AG04450 (cell line): ENCODE results near the gene SDC3. TPM values are rescaled to one million over a fixed set of nuclear protein-coding genes. Genes with fewer than 3 reads are reported as not detected.

Source experiments
- CTCF ChIA-PET: fragments of 300-600, 350-600 bp; formaldehyde crosslinking; extraction: SDS; loops from one replicate; lab custom pipeline; 2022; ENCODE audit warnings: antibody characterized with exemption, inconsistent platforms; lab: Charles Lee
- POLR2A ChIA-PET: fragments of 350-600 bp; formaldehyde crosslinking; extraction: SDS; loops from one replicate; lab custom pipeline; 2021; ENCODE audit warnings: antibody characterized with exemption, inconsistent platforms; lab: Yijun Ruan, JAX
- DNase-seq: peaks from one replicate; pipeline ENCODE4 v3.0.0-alpha.2; 2011; ENCODE audit warnings: low read depth, low spot score
- H3K27ac ChIP-seq: one replicate; pipeline ENCODE4 v1.5.1; 2012; ENCODE audit warnings: low read depth, low read length, control low read depth
- H3K27me3 ChIP-seq: one replicate; pipeline ENCODE4 v1.6.0; 2012; ENCODE audit warnings: low read length; ENCODE audit not compliant: control insufficient read depth, insufficient read depth
- H3K4me3 ChIP-seq: 2 replicates; pipeline ENCODE4 v1.5.1; 2011; ENCODE audit warnings: mild to moderate bottlenecking, low read depth, low read length, control low read depth
- H3K9me3 ChIP-seq: 2 replicates; pipeline ENCODE4 v1.5.1; 2012; ENCODE audit warnings: low read length; ENCODE audit not compliant: control insufficient read depth, insufficient read depth
- polyA plus RNA-seq: library from polyadenylated mRNA; depleted of rRNA; stranded (reverse); fragments of >200 nt; gene quantifications from 2 replicates; pipeline ENCODE4 v1.2.3, GENCODE V29; 2011
- TF ChIP-seq, protein P1 (sequence below): IDR thresholded peaks from 2 replicates; pipeline ENCODE4 v1.5.1; 2011; ENCODE audit warnings: low read depth, low read length, control low read depth, inconsistent platforms

SDC3 gene
- polyA plus RNA-seq, 1 experiment: 21.7 TPM

DNA sequence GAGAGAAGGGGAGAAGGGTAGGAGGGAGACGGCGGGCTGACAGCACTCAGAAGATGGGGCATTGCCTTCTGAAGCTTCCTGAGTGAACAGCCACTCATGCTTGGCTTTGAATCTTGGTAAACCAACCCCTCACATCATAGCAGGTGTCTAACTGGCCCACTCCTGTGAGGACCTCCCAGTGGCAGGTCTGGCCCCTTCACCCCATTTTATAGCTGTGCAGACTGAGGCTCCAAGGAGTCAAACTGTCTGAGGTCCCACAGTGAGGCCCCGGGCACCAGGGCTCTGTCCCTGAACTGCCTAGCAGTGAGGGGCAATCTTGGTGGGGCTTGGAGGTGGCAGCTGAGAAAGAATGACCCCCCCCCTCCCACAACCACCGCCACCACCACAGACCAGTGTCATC lies 41.0 kb downstream of the SDC3 start:
- Histone ChIP-seq H3K27me3 (no peaks in the 10 kb centered on the region), H3K4me3 (no peak overlapping the region), H3K27ac (no peak overlapping the region), H3K9me3 (peaks cover 7% of the 10 kb centered on the region)
- ChIA-PET POLR2A (interaction anchor here (0.6 to 0.7 kb wide), 2 partner anchors 14 to 15 kb away, joined by 3 to 5 read pairs; no protein-coding TSS in a partner anchor), CTCF (interaction anchor here (1.2 to 2.5 kb wide), 2 partner anchors 66 to 85 kb away, joined by 3 to 14 read pairs; no protein-coding TSS in a partner anchor)
- TF ChIP-seq, protein P1, sequence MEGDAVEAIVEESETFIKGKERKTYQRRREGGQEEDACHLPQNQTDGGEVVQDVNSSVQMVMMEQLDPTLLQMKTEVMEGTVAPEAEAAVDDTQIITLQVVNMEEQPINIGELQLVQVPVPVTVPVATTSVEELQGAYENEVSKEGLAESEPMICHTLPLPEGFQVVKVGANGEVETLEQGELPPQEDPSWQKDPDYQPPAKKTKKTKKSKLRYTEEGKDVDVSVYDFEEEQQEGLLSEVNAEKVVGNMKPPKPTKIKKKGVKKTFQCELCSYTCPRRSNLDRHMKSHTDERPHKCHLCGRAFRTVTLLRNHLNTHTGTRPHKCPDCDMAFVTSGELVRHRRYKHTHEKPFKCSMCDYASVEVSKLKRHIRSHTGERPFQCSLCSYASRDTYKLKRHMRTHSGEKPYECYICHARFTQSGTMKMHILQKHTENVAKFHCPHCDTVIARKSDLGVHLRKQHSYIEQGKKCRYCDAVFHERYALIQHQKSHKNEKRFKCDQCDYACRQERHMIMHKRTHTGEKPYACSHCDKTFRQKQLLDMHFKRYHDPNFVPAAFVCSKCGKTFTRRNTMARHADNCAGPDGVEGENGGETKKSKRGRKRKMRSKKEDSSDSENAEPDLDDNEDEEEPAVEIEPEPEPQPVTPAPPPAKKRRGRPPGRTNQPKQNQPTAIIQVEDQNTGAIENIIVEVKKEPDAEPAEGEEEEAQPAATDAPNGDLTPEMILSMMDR: no peak
- no peak for DNase-seq

DNA sequence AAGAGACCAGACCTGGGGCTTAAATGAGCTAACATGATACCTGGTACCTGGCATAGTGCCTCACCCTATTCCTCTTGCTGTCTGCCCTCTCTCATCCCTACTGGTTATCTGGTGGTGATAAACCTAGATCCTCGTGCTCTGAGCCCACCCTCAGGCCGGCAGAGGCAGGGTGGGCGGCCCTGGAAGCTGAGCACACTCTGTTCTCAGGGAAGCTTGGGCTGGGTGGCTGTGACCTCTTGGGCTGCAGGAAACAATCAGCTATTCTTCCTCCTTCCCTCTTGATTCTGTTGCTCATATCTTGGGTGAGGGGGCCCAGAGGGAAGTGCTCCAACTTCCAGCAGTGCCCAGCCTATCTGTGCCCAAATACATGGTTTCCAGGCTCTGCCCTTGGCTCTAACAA lies 42.0 kb downstream of the SDC3 start:
- ChIA-PET CTCF (interaction anchor here (1.2 to 2.5 kb wide), 2 partner anchors 65 to 84 kb away, joined by 3 to 14 read pairs; no protein-coding TSS in a partner anchor), POLR2A (interaction anchor here (0.6 kb wide), 1 partner anchor 76 kb away, joined by 8 read pairs; no protein-coding TSS in a partner anchor)
- DNase-seq: no peak
- no peaks in the 10 kb centered on the region for H3K27me3 ChIP-seq
- TF ChIP-seq, protein P1: no peak
- no peak overlapping the region for H3K27ac ChIP-seq
- H3K9me3 ChIP-seq: no peaks in the 10 kb centered on the region; the same call in 1 of the 2 replicates
- H3K4me3 ChIP-seq: no peak overlapping the region

DNA sequence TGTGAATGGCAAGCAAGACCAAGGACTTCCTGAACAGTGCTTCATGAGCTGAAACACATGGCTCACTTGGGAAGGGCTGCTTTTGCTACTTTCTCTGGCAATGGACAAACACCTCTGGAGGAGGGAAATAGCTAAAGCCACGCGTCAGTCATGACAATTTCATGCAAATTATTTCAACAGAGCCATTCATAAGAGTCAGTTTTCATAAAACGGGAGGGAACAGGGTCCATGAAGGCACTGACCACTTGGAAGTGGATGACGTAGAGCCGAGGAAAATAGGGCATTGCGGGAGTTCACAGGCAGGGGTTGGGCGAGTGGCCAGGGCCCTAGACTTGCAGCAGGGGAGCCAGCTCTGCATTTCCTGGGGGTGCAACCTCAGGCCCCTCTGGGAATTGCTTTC lies 43.9 kb downstream of the SDC3 start:
- H3K4me3 ChIP-seq: no peak overlapping the region
- no peaks in the 10 kb centered on the region for H3K9me3 ChIP-seq
- H3K27me3 ChIP-seq: no peaks in the 10 kb centered on the region
- no peak overlapping the region for H3K27ac ChIP-seq
- DNase-seq: no peak
- TF ChIP-seq, protein P1: no peak
- CTCF ChIA-PET: interaction anchor here (1.6 kb wide), 1 partner anchor 12 kb away, joined by 4 read pairs; no protein-coding TSS in a partner anchor
- POLR2A ChIA-PET: no interaction called here

DNA sequence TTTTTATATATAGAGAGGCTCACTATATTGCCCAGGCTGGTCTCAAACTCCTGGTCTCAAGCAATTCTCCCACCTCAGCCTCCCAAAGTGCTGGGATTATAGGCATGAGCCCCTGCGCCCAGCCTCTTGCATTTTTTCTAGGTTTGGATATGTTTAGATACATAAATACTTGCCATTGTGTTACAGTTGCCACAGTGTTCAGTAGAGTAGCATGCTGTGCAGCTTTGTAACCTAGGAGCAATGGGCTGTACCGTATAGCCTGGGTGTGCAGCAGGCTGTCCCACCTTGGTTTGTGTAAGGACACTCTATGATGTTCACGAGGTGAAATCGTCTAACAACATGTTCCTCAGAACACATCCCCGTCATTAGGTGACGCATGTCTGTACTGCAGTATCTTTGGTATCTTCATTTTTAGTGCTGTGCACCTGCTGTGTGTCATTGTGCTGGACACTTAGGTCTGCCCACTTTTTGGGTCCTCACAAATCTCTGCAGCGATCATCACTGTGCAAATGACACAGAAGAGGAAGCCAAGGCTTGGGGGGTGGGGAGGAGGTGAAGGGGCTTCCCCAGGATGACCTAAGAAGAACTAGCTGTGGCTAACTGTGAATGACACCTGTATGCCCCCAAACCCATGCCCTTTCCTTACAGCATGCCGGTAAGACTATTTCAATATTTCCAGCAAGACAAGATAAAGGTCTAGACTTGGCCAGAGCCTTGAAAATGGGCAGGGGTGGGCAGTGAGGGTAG lies 44.5 kb downstream of the SDC3 start:
- Histone ChIP-seq H3K9me3 (no peaks in the 10 kb centered on the region), H3K4me3 (no peak overlapping the region), H3K27ac (no peak overlapping the region), H3K27me3 (no peaks in the 10 kb centered on the region)
- no peak for DNase-seq
- TF ChIP-seq, protein P1: no peak
- ChIA-PET CTCF (interaction anchor here (1.6 kb wide), 1 partner anchor 13 kb away, joined by 4 read pairs; no protein-coding TSS in a partner anchor), POLR2A (no interaction called here)

DNA sequence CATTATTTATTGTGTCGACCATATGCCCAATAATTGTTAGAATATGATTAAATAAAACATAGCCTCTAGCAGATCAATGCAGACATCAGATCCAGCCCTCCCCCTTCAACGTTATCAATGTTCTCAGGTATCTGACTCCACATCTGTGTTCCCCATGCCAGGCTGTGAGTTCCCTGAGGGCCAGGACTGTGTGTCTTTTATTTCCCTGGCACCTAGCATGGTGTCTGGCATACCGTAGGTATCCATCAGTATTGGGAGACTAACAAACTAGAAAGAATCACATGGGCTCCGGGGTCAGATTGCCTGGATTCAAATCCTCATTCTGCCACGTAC lies 48.3 kb downstream of the SDC3 start:
- POLR2A ChIA-PET: no interaction called here
- TF ChIP-seq, protein P1: no peak
- H3K27ac ChIP-seq: no peak overlapping the region
- H3K27me3 ChIP-seq: no peaks in the 10 kb centered on the region
- DNase-seq: no peak
- H3K4me3 ChIP-seq: no peak overlapping the region
- H3K9me3 ChIP-seq: no peaks in the 10 kb centered on the region
- CTCF ChIA-PET: no interaction called here
